Naive thymus-derived CD4-positive, alpha-beta T cell (primary cell): Measurements from ENCODE around the gene RADX. TPM values are rescaled to one million over a fixed set of nuclear protein-coding genes. Genes with fewer than 3 reads are reported as not detected.

ENCODE experiments used
- ATAC-seq: fragments of 150-1000 bp; cut with Tn5 transposase; 2 replicates; pipeline ENCODE4 v1.10.0; 2021; ENCODE audit warnings: mild to moderate bottlenecking, moderate library complexity
- CTCF ChIA-PET: fragments of 350-600 bp; sonication (Branson Sonifier 250); formaldehyde crosslinking; loops from one replicate; lab custom pipeline; 2021; ENCODE audit warnings: antibody characterized with exemption; lab: Charles Lee
- POLR2A ChIA-PET: fragments of 350-600 bp; sonication (Branson Sonifier 250); formaldehyde crosslinking; loops from one replicate; lab custom pipeline; 2021; ENCODE audit warnings: antibody characterized with exemption, inconsistent platforms; lab: Charles Lee
- DNase-seq, 9 donors: peaks; one replicate each; pipeline versions ENCODE4 v3.0.0 to v3.0.0-alpha.2; 2020 to 2022; ENCODE audit warnings: mixed read lengths in 1 of 9
- H3K27ac ChIP-seq: one replicate; pipeline ENCODE4 v1.7.0; 2013; ENCODE audit warnings: mild to moderate bottlenecking, low read depth, low read length, moderate library complexity
- H3K27me3 ChIP-seq, 2 donors: one replicate each; pipeline ENCODE4 v1.7.0; 2013; ENCODE audit warnings: low read length in 2 of 2, mild to moderate bottlenecking in 2 of 2, moderate library complexity in 2 of 2; ENCODE audit not compliant: control insufficient read depth in 2 of 2, insufficient read depth in 2 of 2
- H3K36me3 ChIP-seq, 3 experiments: 1 replicate in 2 of 3; 2 replicates in 1 of 3; pipeline ENCODE4 v1.7.0; 2013; ENCODE audit warnings: low read length in 3 of 3, mild to moderate bottlenecking in 3 of 3, moderate library complexity in 1 of 3; ENCODE audit not compliant: insufficient read depth in 3 of 3, control insufficient read depth in 2 of 3
- H3K4me1 ChIP-seq, 2 donors: one replicate each; pipeline ENCODE4 v1.7.0; 2013; ENCODE audit warnings: low read length in 2 of 2, mild to moderate bottlenecking in 2 of 2, moderate library complexity in 1 of 2; ENCODE audit not compliant: control insufficient read depth in 2 of 2, insufficient read depth in 2 of 2
- H3K4me3 ChIP-seq: 2 replicates; pipeline ENCODE4 v1.7.0; 2013; ENCODE audit warnings: mild to moderate bottlenecking, low read length
- H3K9me3 ChIP-seq, 3 experiments: 1 replicate in 2 of 3; 2 replicates in 1 of 3; pipeline ENCODE4 v1.7.0; 2013; ENCODE audit warnings: low read length in 3 of 3; ENCODE audit not compliant: control insufficient read depth in 2 of 3
- H3K27ac Mint-ChIP-seq, 9 donors: one replicate each; pipeline ENCODE4 v1.8.0; 2020 to 2022; ENCODE audit warnings: mixed read lengths in 9 of 9, mild to moderate bottlenecking in 8 of 9, moderate library complexity in 5 of 9, inconsistent platforms in 2 of 9
- H3K27me3 Mint-ChIP-seq, 5 donors: one replicate each; pipeline ENCODE4 v1.8.0; 2021 to 2022; ENCODE audit warnings: mixed read lengths in 5 of 5, mild to moderate bottlenecking in 1 of 5
- H3K36me3 Mint-ChIP-seq, 5 donors: one replicate each; pipeline ENCODE4 v1.8.0; 2020 to 2022; ENCODE audit warnings: mixed read lengths in 5 of 5, mild to moderate bottlenecking in 3 of 5, inconsistent platforms in 1 of 5
- H3K4me1 Mint-ChIP-seq, 7 donors: one replicate each; pipeline ENCODE4 v1.8.0; 2020 to 2022; ENCODE audit warnings: mixed read lengths in 7 of 7, mild to moderate bottlenecking in 3 of 7, inconsistent platforms in 1 of 7
- H3K4me3 Mint-ChIP-seq, 10 donors: one replicate each; pipeline ENCODE4 v1.8.0; 2020 to 2022; ENCODE audit warnings: mild to moderate bottlenecking in 10 of 10, mixed read lengths in 10 of 10, moderate library complexity in 6 of 10, inconsistent platforms in 2 of 10
- H3K9me3 Mint-ChIP-seq, 11 donors: one replicate each; pipeline ENCODE4 v1.8.0; 2020 to 2022; ENCODE audit warnings: mixed read lengths in 11 of 11, mild to moderate bottlenecking in 4 of 11, inconsistent platforms in 1 of 11, moderate library complexity in 1 of 11
- intact Hi-C, 2 donors: fragments of 100-400 bp; cut with micrococcal nuclease; formaldehyde crosslinking; loops; one replicate each; pipeline ENCODE4 v1.15.1; 2023
- polyA plus RNA-seq, 2 donors: library from polyadenylated mRNA; unstranded; fragments of 300-500 nt; fragmentation: Illumina TruSeq; gene quantifications; one replicate each; pipeline ENCODE4 v1.2.3, GENCODE V29; 2021
- total RNA-seq, 6 experiments: library from RNA in 5 of 6; stranded (reverse) in 5 of 6; gene quantifications; 1 replicate in 5 of 6; 2 replicates in 1 of 6; pipeline ENCODE4 v1.2.3 and lab custom pipeline; 2021 to 2026

The RADX gene, protein sequence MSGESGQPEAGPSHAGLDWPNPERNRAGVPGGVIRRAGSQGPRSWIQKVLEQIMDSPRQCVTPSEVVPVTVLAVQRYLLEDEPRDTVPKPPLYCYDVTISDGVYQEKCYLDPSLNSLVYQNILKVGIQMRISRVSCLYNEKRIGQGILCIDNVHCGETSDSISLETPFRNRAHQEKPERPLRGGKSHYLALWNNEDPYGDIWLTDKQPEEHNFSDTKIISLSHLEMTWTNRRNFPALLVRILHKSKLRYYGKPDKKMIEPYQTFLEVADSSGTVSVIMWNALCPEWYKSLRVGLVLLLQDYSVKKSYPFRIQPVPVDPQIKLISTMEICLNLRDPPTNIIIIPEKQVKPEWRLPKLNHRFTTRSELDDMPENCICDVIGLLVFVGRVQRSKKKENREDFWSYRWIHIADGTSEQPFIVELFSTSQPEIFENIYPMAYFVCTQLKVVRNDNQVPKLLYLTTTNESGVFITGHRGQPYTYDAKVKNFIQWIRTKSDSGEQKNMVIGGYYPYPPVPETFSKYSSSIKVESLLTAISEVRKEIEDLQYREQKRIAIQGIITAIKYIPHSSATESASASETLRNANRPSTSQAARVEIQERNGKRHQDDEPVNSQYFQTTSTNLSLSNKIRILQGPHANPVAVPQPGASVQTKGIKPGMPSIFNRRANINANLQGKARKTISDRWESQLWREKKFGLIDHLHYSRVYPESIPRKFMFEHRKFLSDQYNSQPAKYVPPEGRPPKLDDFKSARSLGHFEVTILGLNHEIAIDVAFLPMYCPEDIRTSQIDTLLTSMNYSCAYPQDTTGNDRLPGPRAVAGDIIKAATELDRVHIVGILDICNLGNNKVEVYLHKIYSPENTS
- total RNA-seq (10 to 100 TPM in 4 of 5 experiments, 1 to 10 TPM in 1; 8.0 to 12.7 (median 12.0) TPM), polyA plus RNA-seq (1 to 10 TPM; 2.4 to 3.1 TPM), total RNA-seq (lab: John Stamatoyannopoulos, UW) (31.4 reads per million, percentile 61 among the genes with 10 or more reads in this experiment)

DNA sequence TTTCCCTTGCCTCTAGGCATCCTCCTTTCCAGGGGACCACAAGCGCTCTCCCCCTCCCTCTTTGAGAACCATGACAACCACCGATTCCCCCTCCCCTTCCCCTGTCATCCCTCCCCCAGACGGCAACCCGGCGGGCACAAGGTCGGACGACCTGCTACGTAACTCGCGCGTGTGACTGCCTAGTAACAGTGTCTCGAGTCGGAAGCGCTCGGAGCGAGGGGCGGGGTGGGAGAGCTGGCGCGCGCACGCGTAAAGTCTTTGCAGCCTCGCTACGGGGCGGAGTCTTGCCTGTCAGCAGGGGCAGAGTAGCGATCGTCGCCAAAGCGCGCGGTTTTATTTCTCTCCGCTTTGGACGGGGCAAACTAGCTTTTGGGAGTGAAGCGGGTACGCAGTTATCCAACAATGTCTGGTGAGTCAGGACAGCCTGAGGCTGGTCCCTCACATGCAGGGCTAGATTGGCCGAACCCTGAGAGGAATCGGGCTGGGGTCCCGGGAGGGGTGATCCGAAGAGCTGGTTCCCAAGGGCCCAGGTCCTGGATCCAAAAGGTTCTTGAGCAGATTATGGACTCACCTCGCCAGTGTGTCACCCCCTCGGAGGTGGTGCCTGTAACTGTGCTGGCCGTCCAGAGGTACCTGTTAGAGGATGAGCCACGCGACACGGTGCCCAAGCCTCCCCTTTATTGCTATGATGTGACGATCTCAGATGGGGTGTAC, at the start of gene RADX:
Gene RADX, plus strand, starts transcription at position 300 of the 714 bp plus-strand sequence. Its CDS starts 103 bp downstream, at position 403.
- peak within 1 kb of the TSS; percentile 89 for H3K4me3 ChIP-seq
- intact Hi-C loops: loop anchor here (1.0 to 10.0 kb wide), 9 partner anchors 7 to 1479 kb away; partner anchors contain the start of genes ATG4A (in 2 of the 2), PSMD10 (in 2 of the 2), PRPS1 (in 1 of the 2) and TBC1D8B (in 1 of the 2)
- POLR2A ChIA-PET: interaction anchor here (0.7 kb wide), 1 partner anchor 8 kb away, joined by 3 read pairs; no protein-coding TSS in a partner anchor
- Mint-ChIP-seq H3K9me3 (peaks cover 0 to 3% (median 0%) of the 10 kb centered on the region in 11 donors), H3K27ac (peak within 1 kb of the TSS; percentile 86 to 97 (median 92)), H3K36me3 (no peaks in the 10 kb centered on the region), H3K4me3 (peak within 1 kb of the TSS; percentile 88 to 96 (median 94)), H3K27me3 (peaks cover 0 to 4% (median 0%) of the 10 kb centered on the region in 5 donors), H3K4me1 (peaks cover 11 to 29% (median 24%) of the 10 kb centered on the region in 7 donors)
- peak within 1 kb of the TSS; percentile 80 for H3K27ac ChIP-seq
- peak; percentile 94 for ATAC-seq
- H3K27me3 ChIP-seq: no peaks in the 10 kb centered on the region
- H3K4me1 ChIP-seq: peaks cover 0 to 3% of the 10 kb centered on the region in 2 donors
- CTCF ChIA-PET: no interaction called here
- no peaks in the 10 kb centered on the region for H3K36me3 ChIP-seq
- H3K9me3 ChIP-seq: no peaks in the 10 kb centered on the region
- peak; percentile 65 to 91 (median 87) for DNase-seq

DNA sequence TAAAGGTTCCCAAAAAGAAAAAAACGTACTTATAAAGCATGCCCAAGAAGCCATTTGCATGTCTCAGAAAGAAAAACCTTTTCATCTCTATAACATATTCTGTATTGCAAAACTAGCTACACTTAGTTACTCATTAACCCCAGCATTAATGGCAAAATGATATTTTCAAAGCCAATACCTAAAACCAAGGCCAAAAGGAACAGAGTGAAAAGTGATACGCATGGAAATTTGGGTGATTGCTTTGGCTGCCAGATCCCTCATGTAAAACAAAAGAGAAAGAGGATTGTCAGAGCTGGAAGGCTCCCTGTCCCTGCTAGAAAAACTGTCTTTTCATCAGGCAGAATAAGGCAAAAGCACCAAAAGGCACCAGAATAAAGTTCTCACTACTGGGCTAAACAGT, 46.8 kb upstream of the RADX start:
- Histone ChIP-seq H3K9me3 (no peaks in the 10 kb centered on the region), H3K4me1 (no peaks in the 10 kb centered on the region), H3K27ac (no peak overlapping the region), H3K4me3 (no peak overlapping the region), H3K36me3 (no peaks in the 10 kb centered on the region), H3K27me3 (no peaks in the 10 kb centered on the region)
- ChIA-PET POLR2A (no interaction called here), CTCF (no interaction called here)
- Mint-ChIP-seq H3K4me1 (no peaks in the 10 kb centered on the region), H3K27ac (no peak overlapping the region), H3K4me3 (no peak overlapping the region), H3K27me3 (peaks cover 0 to 27% (median 13%) of the 10 kb centered on the region in 5 donors), H3K36me3 (no peaks in the 10 kb centered on the region), H3K9me3 (peaks cover 0 to 5% (median 0%) of the 10 kb centered on the region in 11 donors)
- no peak for DNase-seq
- ATAC-seq: no peak
- intact Hi-C loops: no loop called here

DNA sequence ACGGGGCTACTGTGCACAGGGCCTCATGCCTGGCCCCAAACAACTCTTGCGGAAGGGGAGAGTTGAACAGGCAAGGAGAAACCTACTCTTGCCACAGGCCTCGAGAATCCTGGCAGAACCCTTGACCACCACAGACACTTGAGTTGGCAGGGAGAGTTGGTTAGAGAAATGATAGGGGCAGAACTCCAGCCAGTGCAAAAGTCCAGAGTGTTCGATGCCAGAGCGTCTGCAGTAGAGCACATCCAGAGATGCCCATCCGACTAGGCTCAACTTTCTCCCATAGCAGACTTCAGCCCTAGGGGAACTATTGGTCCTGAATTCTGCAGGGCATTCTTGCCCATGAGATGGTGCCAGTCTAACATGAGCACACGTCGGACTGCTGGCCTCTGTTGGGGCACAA, 45.4 kb upstream of the RADX start:
- ATAC-seq: no peak
- no peak overlapping the region for H3K4me3 ChIP-seq
- no peaks in the 10 kb centered on the region for H3K9me3 ChIP-seq
- Mint-ChIP-seq H3K4me3 (no peak overlapping the region), H3K4me1 (no peaks in the 10 kb centered on the region), H3K9me3 (peaks cover 0 to 5% (median 0%) of the 10 kb centered on the region in 11 donors), H3K27me3 (peaks cover 0 to 27% (median 13%) of the 10 kb centered on the region in 5 donors), H3K36me3 (no peaks in the 10 kb centered on the region), H3K27ac (no peak overlapping the region)
- CTCF ChIA-PET: no interaction called here
- POLR2A ChIA-PET: no interaction called here
- no peaks in the 10 kb centered on the region for H3K36me3 ChIP-seq
- intact Hi-C loops: no loop called here
- no peaks in the 10 kb centered on the region for H3K27me3 ChIP-seq
- H3K4me1 ChIP-seq: no peaks in the 10 kb centered on the region
- H3K27ac ChIP-seq: no peak overlapping the region
- DNase-seq: no peak

DNA sequence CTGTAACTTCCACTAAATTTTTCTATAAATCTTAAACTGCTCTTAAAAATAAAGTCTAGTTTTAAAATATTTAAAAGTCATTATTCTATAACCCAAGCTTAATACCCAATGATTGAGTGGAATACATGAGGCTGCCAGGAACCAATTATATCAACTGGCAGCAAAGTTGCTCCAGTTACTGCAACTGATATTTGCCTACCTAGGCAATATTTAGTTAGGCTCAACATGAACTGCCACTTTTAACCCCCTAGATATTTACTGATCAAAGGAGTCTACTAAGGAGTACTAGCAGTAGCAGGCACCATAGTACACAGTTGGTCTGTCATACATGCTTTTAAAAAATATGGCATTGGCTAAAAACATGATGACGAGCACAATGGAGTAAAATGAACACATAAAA, 29.9 kb upstream of the RADX start:
- no peak overlapping the region for H3K4me3 Mint-ChIP-seq
- CTCF ChIA-PET: no interaction called here
- peaks cover 0 to 4% (median 3%) of the 10 kb centered on the region in 5 donors for H3K27me3 Mint-ChIP-seq
- H3K27ac ChIP-seq: no peak overlapping the region
- peaks cover 0 to 22% (median 3%) of the 10 kb centered on the region in 11 donors for H3K9me3 Mint-ChIP-seq
- DNase-seq: no peak
- no peak for ATAC-seq
- H3K27me3 ChIP-seq: no peaks in the 10 kb centered on the region
- no peaks in the 10 kb centered on the region for H3K9me3 ChIP-seq
- POLR2A ChIA-PET: no interaction called here
- H3K36me3 ChIP-seq: no peaks in the 10 kb centered on the region
- H3K4me1 Mint-ChIP-seq: no peaks in the 10 kb centered on the region
- intact Hi-C loops: no loop called here
- no peak overlapping the region for H3K4me3 ChIP-seq
- H3K4me1 ChIP-seq: no peaks in the 10 kb centered on the region
- no peaks in the 10 kb centered on the region for H3K36me3 Mint-ChIP-seq
- H3K27ac Mint-ChIP-seq: no peak overlapping the region

DNA sequence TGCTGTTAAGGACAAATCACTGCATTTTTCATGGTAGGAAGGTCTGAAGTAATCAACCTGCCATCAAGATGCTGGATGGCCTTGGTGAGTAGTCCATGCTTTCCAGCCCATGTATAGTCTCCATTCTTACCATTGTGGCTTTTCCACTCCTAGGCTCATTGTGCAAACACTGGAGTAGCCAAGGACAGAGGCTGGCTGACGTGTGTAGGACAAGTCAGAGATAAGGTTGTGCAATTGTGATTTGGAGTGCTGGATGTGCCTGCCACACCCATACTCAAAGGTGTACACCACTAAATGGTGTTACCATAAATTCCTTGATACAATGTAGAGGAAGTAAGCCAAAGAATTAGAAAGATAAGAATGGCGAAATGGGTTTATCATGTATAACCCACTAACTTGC, 26.3 kb upstream of the RADX start:
- ChIA-PET POLR2A (no interaction called here), CTCF (no interaction called here)
- H3K27me3 ChIP-seq: no peaks in the 10 kb centered on the region
- DNase-seq (no peak), ATAC-seq (no peak)
- H3K36me3 ChIP-seq: no peaks in the 10 kb centered on the region
- no peaks in the 10 kb centered on the region for H3K9me3 ChIP-seq
- no peak overlapping the region for H3K27ac ChIP-seq
- Mint-ChIP-seq H3K9me3 (no peaks in the 10 kb centered on the region), H3K36me3 (no peaks in the 10 kb centered on the region), H3K4me1 (no peaks in the 10 kb centered on the region), H3K27me3 (no peaks in the 10 kb centered on the region), H3K27ac (no peak overlapping the region), H3K4me3 (no peak overlapping the region)
- H3K4me3 ChIP-seq: no peak overlapping the region
- no peaks in the 10 kb centered on the region for H3K4me1 ChIP-seq
- intact Hi-C loops: no loop called here

DNA sequence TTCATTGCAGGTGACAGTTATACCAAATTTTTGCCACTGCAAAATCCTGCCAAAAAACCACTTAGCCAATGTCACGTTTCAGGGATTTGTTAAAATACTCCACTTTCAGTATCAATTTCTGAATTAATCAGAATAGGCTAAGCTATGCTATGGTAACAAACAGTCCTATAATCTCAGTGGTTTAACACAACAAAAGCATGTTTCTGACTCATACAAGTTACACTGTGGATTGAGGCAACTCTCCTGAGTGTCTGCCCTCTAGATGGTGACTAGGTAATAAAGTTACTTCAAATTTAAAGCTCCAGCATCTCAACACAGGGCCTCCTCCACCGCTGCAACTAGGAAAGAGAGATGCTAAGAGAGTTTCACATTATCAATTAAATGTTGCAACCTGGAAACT, 23.0 kb upstream of the RADX start:
- ChIA-PET CTCF (no interaction called here), POLR2A (no interaction called here)
- H3K4me1 Mint-ChIP-seq: no peaks in the 10 kb centered on the region
- H3K36me3 ChIP-seq: no peaks in the 10 kb centered on the region
- no peaks in the 10 kb centered on the region for H3K27me3 ChIP-seq
- no peak overlapping the region for H3K4me3 Mint-ChIP-seq
- H3K9me3 Mint-ChIP-seq: no peaks in the 10 kb centered on the region
- no peaks in the 10 kb centered on the region for H3K9me3 ChIP-seq
- H3K4me1 ChIP-seq: no peaks in the 10 kb centered on the region
- DNase-seq: no peak
- intact Hi-C loops: no loop called here
- no peak overlapping the region for H3K4me3 ChIP-seq
- ATAC-seq: no peak
- H3K36me3 Mint-ChIP-seq: no peaks in the 10 kb centered on the region
- no peak overlapping the region for H3K27ac Mint-ChIP-seq
- H3K27me3 Mint-ChIP-seq: peaks cover 0 to 2% (median 0%) of the 10 kb centered on the region in 5 donors
- no peak overlapping the region for H3K27ac ChIP-seq
